CD4-positive, alpha-beta T cell treated with Interleukin-6 at 100 ng/mL for 8 hours (primary cell): ENCODE measurements around the gene GJA9.
"Not testable (repeated sequence)": the region's sequence is repeated elsewhere in the genome, so short reads cannot be mapped to it uniquely, and the experiment has no call there.

Experiments
- DNase-seq: peaks from one replicate; pipeline ENCODE4 v3.0.0-alpha.2; 2020; ENCODE audit warnings: mixed read lengths, low spot score

The GJA9 gene

DNA sequence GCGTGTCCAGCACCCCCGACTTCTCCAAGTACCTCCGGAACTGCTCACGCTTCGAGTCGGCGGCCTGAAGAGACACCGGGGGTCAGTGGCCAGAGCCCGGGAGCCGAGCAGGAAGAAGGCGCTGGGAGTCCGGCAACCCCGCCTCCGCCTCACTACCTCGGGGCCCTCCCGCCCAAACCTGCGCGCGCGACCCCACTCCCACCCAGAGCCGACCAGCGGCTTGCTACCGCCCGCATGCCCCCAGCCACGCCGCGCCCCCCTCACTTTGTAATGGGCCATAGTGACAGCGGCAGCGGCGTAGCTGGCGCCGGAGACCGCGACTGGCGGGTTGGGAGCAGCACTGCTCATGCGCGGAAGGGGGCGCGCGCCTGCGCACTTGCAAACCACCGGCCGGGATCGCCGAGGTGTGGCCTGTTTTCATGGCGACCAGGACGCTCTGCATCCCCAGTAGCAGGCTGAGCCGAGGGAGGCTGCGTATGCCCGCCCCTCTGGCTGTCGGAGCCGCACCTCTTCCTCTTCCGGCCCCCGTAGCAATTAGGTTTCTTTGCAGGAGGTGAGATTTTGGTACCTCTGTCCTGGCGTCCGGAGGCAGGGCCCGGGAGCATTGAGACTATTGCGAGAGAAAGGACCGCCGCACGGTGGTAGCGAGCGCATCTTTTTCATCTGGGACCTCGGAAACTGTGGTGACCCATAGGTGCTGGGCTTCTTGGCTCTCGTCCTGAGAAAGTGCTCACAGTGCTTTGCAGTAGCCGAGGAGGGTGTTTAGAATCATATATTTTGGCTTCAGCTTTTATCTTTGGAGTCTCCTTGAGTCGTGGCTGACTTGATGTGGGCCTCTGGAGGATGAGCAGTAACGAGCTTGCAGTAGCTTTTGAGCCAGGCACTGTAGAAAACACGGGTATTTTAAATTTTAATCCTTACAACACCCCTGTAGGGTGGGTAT lies 8.1 kb downstream of the GJA9 start, which contains the start of gene MYCBP:
MYCBP (minus strand) TSS at position 322 of the 943 bp plus-strand sequence; CDS start at position 279, 43 bp downstream.
- DNase-seq: peak; percentile 97

DNA sequence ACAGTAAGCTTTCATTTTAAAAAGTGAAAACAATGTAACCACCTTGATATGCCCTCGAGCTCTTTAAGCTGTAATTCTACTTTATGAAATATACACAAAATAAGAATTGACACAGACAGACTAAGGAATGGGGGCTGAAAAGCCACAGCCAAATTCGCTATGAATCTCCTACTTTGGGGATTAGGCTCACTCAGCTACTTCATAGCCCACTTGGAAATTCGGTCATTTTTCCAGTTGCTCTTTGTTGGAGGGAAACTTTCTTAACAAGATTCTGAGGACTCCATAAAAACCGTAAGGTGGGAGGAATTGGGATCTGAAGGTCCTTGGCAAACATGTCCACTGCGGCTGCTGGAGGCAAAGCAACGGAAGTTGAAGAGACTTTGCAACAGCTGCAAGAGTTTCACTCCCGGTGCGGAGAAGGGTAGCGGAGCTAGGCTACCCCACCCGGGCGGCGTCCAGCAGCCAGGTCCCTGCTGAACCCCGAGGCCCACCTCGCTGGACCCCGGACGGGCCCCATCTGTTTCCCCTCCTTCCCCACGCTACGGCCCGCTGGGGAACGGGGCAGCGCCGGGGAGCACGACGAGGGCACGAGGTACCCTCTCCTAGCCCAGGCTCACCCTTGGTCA lies 8.9 kb downstream of the GJA9 start:
- peak; percentile 27 for DNase-seq

DNA sequence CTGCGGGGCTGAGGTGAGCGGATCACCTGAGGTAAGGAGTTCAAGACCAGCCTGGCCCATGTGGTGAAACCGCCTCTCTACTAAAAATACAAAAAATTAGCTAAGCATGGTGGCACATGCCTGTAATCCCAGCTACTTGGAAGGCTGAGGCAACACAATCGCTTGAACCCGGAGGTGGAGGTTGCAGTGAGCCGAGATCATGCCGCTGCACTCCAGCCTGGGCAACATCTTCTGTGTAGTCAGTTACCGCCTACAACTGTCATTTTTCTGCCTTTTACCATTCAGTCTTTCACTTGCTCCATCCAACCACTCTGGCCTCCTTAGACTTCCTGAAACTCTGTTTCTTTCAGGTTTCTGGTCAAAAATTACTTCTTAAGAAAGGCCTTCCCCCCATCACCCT lies 10.4 kb downstream of the GJA9 start:
- DNase-seq: no peak

DNA sequence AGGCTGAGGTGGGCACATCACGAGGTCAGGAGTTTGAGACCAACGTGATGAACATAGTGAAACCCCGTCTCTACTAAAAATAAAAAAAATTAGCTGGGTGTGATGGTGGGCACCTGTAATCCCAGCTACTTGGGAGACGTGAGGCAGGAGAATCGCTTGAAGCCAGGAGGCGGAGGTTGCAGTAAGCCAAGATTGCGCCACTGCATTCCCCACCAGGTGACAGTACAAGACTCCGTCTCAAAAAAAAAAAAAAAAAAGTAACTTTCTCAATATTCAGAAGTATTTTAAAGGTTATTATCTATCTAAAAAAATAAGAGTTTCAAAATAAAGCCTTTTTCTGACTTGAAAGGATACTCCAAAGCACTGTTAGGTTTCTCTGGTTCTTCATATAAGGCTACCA lies 14.2 kb downstream of the GJA9 start:
- no peak for DNase-seq

DNA sequence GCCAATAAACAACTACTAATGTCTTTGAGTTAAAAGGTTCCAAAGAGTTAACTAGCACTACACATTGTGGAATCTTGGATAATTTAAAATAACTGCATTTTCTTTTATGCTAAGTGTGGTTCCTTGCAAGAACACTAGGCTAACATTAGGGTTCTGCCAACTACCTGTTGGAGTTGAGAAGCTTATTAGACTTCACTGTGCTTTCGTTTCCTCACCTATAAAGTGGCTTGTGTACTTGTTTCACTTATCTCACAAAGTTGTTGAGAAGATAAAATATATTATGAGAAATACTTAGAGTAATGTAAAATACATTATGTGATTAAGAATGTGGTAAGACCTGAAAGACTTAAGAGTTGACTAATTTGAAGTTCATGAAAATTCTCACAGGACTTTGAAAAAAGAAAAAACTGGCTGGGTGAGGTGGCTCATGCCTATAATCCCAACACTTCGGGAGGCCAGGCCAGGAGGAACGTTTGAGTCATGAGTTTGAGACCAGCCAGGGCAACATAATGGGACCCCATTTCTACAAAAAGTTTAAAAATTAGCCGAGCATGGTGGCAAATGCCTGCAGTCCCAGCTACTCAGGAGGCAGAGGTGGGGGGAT lies 16.2 kb downstream of the GJA9 start:
- no peak for DNase-seq

DNA sequence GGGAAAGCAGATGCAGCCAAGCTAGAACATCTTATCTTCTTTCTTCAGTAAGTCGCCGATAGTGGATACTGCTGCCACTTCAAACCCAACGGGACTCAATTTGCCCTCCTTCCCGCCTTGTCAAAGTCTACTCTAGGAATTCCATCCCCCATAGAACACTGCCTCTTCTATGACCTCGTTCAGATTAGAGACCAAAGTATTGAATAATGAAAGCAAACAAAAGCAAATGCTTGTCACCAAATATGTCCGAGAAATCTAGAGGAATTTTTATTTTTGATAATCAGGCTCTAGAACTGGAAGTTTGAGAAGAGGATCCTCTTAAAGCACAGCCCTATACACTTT lies 21.0 kb downstream of the GJA9 start:
- no peak for DNase-seq

DNA sequence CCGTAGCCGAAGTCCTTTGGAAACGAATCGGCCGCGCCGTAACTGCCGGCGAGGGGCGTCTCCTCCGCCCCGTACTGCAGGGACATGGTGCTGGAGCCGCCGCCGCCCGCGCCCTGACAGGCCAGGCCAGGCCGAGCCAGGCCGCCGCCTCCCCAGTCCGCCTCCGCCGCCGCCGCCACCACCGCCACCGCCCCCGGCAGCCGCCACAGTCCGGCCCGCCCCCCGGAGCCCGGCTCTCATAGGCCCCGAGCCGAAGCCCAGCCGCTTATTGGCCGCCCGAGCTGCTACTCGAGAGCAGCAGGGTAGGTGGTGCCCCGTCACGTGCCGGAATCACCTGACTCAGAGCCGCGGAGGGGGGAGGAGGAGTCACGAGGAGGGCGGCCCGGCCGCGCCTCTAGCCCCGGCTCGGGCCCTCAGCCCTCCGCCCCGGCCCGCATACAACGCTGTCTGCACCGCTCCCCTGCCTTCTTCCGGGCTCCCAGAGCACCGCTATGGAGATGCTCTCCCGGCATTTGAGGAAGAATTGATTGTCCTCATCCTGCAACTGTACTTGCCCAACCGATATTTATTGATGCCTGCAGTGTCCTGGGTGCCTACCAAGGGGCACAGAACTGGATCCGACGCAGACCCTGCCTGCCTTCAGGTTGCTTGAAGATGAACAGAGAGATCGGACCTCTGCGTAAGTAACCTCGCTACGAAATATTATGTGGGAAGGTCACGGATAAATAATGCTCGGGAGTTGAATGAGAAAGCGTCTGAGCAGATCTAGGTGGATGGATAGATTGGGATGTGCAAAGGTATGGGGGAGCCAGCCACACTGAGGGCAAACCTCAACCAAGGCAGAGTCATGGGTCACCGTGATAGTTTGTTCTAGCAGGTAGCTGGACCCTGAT lies 21.6 kb downstream of the GJA9 start, which contains the start of gene RRAGC:
RRAGC (minus strand) TSS at position 212 of the 893 bp plus-strand sequence; CDS start at position 86, 126 bp downstream.
- DNase-seq: peak; percentile 98

DNA sequence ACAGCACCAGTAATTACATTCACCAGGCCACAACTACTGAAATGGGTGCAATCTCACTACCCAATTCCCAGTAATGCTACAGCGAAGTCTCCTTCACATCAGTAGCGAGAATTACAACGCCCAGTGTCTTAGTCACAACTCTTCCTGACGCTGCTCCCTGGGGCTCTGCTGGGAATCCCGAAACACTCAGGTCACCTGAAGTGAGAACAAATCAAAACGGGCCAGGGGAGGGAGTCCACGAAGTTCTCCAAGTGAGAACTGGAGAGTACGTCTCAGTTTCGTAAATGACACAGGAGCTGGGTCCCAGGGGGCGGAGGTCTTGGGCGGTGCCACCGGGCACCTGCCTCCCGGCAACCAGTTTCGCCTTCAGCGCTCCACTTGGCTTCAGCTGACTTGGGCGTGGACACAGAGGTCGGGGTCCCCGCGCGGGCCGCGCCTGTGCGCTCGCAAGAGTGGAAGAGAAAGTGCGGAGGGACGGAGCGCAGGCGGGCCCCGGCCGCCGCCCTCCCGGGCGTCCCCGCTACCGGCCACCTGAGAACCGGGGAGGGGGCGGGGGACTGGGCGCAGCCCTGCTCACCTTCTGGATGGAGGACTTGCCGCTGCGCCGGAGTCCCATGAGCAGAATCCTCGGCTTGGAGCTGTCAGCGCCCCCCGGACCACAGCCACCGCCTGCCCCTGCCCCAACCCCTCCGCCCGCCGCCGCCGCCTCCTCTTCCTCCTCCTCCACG lies 22.4 kb downstream of the GJA9 start:
- DNase-seq: peak; percentile 12

DNA sequence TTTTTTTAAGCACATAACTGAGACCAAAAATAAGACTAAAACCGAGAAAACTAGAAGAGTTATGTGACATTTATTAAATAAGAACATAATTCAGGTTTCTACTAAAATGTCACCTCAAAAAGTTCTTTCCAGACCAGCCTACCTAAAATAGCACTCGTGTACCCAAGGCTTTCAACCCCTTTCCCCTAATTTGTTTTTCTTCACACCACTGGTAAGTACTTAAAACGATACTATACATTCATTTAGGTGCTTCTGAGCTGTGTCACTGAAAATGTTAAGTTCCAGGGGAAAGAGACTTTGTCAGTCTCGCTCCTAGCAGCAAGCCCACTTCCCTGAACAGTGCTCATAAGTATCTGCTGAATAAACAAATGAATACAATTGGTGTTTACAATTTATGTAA lies 28.6 kb downstream of the GJA9 start:
- DNase-seq: no peak

DNA sequence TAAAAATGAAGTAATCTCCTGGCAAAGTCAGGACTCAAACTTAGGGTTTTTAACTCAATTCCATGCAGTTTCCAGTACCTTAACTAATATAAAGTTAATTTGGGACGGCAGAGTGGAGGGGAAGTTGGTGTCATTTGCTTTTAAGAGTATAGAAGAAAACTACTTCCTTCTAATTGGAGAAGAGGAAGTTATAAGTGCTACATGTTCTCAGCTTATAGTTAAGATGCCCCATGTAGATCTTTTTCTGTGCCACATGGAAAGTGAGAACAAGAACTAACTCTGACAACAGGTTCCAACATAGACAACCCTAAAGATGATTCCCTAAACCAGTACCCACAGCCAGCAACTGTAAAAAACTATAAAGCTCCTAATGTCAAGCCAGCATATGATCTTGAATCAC lies 33.3 kb downstream of the GJA9 start:
- DNase-seq: no peak

DNA sequence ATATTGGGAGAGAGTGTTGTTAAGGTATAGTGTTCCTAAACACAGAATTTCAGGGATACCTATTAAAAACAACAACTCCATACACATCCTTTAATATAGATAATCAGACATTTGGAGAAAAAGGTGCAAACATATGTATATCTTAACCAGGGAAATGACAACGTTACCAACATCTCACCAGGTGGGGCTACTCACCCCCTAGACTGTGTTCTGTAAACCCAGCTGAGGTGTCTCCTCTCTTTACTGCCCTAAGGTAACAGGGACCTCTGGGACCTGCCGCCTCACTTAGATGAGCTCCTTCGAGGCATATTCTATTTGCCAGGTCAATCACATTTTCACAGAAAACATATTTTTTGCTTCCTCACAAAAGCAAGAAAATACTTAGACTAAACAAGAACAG lies 35.2 kb downstream of the GJA9 start:
- DNase-seq: no peak

DNA sequence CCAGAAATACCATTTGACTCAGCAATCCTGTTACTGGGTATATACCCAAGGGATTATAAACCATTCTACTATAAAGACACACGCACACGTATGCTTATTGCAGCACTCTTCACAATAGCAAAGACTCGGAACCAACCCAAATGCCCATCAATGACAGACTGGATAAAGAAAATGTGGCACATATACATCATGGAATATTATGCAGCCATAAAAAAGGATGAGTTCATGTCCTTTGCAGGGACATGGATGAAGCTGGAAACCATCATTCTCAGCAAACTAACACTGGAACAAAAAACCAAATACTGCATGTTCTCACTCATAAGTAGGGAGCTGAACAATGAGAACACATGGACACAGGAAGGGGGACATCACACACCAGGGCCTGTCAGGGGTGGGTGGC lies 36.3 kb downstream of the GJA9 start:
- not testable (repeated sequence) for DNase-seq

DNA sequence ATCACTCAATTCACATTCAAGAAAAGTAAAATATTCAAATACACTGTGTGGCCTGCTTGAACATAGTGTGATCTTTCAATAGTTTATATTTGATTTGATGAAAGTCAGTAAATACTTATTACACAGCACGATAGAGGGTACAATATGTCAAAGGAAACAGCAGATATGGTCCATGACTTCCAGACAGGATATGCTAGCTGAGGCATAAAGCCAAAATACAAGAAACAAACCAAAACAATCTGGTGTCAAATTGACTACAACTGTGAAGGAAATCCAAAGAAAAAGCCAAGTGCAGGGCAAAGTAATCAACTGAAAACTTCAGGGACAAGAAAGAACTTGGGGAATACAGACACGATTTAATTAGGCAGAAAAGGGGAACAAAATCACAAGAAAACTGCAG lies 41.1 kb downstream of the GJA9 start:
- no peak for DNase-seq

DNA sequence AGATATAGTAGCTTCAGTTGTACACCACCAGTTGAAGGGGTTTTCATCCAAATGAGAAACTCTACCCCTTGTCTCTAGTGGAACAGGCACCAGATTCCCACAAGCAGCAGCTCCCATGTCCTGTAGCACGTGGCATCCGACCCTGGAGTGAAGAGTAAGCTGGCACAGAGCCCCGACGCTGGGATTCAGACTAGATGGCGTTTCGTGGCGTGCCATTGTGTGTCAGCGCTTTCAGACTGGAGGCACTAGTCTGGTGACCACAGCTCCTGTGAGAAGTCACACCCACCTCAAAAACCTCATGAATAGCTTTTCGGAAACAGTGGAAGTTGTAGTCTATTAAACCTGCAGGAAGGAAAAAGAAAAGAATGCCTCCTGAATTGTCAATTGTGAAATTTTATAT lies 42.0 kb downstream of the GJA9 start:
- no peak for DNase-seq

DNA sequence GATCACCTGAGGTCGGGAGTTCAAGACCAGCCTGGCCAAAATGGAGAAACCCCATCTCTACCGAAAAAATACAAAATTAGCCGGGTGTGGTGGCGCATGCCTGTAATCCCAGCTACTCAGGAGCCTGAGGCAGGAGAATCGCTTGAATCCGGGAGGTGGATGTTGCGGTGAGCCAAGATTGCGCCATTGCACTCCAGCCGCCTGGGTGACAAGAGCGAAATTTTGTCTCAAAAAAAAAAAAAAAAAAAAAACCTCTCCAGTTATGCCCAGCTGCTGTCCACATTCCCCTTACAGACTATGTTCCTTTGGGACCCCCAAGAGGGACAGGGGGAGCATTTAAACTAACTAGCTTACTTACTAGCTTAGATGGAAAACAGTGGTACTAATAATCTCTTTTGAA lies 45.1 kb downstream of the GJA9 start:
- DNase-seq: not testable (repeated sequence)

DNA sequence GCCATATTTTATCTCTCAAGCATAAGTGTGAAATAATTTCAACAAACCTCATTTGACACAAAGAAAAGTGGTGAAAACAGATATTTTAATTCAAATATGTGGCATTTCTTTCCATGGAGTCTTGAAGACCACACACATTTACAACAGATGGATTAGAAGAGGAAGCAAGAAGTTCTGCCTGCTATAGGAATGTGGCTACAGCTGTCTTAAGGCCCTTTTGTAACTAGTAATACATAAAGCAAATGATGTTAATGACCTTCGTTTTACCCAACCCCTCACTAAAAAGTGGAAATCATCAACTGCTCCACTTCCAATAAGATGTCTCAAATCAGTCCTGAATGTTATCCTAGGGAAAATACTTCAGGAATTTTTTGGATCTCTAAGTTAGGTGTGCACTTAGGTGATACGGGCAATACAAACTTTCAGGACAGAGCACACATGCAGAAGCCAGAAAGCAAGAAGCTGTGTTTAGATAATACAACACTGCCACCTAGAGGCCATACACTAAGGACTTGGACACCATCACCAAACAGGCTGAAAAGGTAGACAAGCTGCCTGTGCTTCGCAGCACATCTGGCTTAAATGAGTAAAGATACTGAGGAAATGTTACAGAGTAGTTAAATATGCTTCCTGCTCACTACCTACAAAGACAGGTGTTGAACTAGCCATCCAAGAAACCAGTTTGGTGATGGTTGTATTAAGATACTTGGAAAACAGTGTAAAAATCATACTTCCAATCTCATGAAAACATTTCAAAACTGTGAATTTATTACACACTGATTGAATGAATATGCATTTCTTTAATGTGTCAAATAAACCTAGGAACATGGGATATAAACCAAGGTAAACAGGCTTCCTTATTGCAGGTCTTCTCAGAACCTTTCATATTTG lies 46.2 kb downstream of the GJA9 start:
- peak; percentile 71 for DNase-seq

DNA sequence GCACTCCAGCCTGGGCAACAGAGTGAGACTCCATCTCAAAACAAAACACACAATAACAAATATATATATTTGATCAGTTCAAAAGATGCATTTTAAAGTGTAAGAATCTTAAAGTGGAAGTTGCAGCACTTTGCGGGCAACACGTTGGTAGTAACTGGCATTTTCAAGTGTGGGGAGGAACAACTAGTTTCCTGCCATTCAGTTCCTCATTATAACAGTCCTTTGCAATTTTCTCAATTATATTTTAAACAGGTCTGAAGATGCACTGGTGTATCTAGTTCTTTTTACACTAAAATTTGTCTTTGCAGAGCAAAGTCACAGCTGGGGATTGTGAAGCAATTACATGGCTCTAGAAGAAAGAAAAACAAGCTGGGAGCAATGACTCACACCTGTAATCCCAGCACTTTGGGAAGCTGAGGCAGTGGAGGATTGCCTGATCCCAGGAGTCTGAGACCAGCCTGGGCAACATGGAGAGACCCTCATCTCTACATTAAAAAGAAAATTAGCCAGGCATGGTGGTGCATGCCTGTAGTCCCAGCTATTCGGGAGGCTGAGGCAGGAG lies 47.1 kb downstream of the GJA9 start:
- DNase-seq: no peak

DNA sequence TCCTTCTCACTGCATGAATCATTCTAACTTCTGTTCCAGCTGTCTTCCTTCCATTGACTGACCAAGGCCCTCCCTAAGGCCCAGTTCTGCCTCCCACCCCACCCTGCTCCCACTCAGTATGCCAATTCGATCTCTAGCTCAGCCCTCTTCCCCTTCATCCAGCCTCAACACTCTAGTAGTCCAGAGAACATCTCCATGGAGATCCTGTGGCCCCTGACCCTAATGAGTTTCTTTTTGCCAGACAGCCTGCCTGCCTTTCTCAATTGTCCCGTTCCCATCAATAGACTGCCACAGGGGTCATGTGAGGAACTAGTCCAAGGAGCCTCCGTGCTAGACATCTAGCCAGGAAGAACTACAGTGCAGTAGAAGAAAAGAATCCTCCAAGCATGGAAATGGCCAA lies 48.2 kb downstream of the GJA9 start:
- DNase-seq: no peak

DNA sequence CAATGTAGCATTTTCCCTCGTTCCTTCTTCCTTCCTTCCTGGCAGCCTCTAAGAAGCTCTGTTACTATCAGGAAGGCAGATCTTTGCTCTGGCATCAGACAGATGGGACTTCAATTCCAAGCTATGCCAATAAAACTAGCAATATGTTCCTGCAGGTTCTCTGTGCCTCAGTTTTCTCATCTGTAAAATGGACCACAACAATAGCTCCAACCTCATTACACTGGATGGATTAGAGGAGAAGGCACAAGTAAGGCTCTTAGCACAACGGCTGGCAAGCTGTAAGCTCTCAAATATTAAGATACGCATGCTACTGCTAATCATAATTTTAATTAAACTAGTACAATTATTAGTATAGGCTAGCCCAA lies 49.0 kb downstream of the GJA9 start:
- DNase-seq: no peak
